DMS 273 treated with DMSO at 0.1 percent for 48 hours (cell line): Measurements from ENCODE around the gene HES6.
A peak's percentile ranks its signal among the peaks of the same experiment; 100 is the strongest.

ENCODE experiments used
- DNase-seq: peaks from one replicate; lab custom pipeline; 2025; lab: John Stamatoyannopoulos, UW

The HES6 gene

GRCh38 chr2:238233625-238234024, 6.2 kb downstream of the HES6 start:
- no peak for DNase-seq

GRCh38 chr2:238231809-238232208, 8.0 kb downstream of the HES6 start:
- DNase-seq: no peak

- DNase-seq: no peak
Measured at GRCh38 chr2:238231251-238231793, 8.5 kb downstream of the HES6 start.

GRCh38 chr2:238230699-238231098, 9.1 kb downstream of the HES6 start:
- DNase-seq: no peak

GRCh38 chr2:238228700-238229099, 11.1 kb downstream of the HES6 start:
- DNase-seq: no peak

- no peak for DNase-seq
Measured at GRCh38 chr2:238227587-238228032, 12.2 kb downstream of the HES6 start.

DNA sequence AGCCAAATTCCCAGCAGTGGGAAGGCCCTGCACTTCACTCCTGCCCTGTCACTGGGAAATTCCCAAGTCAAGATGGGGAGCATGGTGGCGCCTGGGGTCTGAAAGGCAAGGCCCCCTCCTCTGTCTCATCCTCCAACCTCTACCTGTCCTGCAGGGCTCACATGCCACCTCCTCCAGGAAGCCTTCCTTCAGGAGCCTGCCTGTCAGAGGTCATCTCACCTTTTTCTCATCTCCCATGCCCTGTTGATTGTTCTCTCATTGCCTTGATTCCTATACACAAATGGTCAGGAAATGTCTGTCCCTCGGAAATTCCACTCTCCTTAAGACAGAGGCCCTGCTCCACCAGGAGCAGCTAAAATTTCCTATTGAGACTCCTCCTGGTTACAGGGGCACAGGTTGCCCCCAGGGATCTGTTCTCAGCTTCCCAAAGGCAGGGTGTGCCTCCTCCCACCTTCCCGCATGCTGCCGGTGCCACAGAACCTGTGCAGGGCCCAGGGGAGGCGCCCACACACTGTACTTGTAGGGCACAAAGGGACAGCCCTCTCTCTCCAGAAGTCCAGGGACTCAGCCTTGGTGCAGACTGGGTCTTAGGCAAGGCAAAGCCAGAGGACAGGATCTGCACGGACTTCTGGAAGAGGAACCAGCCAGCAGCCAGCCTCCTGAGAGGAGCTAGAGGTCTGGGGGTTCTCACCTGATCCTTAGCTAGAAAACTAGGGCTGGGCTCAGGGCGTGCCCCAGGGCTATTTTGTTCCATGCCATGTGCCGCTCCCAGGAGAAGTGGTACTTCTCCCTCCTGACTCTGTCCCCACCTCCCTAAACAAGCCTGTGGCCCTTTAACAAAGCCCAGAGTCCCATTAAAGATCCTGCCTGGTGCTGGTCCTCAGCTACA, 12.9 kb downstream of the HES6 start:
- no peak for DNase-seq

DNA sequence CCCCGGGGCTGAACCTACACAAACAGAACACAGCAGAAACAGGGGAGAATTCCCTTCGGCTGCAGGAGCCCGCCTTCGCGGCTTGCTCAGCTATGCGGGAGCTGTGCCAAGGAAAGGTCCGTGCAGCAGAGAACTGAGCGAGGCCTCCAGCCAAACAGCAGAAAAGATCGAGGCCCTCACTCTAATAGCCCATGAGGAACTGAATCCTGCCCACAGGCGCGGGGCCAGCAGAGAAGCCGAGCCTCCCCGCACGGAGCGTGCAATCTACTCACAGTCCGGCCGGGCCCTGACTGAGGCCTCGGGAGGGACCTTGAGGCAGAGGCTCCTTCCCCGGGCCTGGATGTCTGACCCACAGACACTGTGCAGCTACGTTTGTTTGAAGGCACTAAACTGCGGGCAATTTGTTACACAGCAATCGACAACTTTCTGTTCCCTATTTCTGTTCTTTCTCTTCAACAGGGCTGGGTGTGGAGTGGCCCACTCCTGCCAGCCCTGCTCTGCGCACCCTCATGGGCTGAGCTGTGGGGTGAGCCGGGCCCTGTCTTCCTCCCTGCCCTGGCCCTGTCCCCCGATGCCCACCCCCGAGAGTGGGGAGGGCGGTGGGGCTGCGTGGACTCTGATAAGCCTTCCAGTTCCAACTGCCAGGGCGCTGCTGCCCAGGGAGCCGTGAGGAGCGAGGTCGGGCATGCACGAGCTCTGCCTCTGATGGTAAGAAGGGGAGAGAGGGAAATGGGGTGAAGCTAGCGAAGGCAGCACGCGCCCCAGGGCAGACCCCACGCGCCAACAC, 13.7 kb downstream of the HES6 start:
- no peak for DNase-seq

- DNase-seq: no peak
Measured at GRCh38 chr2:238225121-238225520, 14.7 kb downstream of the HES6 start.

DNA sequence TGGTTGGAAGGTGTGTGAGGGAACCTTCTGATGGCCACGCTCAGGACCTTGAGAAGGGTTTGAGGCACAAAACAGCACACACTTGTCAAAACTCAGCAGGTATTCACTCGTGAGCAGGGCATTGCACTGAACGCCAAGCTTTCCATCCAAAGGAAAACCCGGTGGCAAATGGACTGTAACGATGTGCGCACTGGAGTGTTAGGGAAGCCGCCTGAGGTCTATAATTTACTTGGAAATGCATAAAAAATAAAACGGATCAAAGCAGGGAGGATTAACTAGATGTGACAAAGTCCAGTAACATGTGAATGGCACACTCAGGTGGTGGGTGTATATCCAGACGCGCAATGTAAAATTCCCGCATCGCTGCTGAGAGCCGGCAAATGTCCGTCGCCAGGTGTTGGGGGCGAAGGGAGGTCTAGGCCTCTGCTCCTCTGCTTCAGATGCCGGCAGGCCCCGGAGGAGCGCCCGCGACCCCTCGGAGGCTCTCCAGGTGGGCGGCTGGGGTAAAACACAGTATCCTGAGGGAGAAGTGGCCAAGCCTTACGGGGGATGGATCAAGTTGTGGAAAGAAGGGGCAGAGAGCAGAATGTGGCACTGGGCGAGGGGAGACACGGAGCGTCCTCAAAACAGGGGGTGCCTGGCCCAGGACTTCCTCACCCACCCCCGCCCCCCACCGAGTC, 15.3 kb downstream of the HES6 start:
- DNase-seq: no peak

DNA sequence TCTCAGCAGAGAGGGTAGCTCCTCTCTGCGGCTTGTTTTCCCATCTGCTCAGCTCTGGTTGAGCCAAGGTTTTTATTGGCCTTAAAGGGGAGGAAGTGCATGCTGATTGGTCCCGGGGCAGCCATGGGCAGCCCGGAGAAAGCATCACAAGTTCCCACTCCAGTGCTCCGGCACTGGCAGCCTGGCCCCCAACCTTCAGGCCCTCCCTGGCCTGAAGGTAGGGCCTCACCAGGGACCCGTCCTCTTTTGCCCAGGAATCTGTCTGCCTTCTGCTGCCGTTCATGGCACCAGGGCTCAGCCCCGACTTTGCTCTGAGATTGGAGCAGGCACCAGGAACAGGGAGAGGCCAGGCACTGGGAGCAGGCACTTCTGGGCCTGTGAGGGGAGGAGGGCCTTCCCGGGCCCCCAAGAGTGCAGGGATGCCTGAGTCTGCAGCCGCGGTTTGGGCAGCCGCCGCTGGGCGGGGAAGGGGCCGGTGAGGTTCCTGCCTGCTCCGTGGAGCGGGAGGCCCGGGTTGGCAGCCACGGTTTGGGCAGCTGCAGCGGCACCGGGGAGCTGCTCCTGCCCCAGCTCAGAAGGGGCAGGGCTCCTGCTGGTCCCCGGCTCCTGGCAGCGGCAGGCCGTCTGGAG, 18.8 kb downstream of the HES6 start:
- peak; percentile 76 for DNase-seq

GRCh38 chr2:238220274-238220891, 19.5 kb downstream of the HES6 start:
- DNase-seq: no peak

GRCh38 chr2:238216651-238217184, 23.1 kb downstream of the HES6 start:
- peak; percentile 73 for DNase-seq

DNA sequence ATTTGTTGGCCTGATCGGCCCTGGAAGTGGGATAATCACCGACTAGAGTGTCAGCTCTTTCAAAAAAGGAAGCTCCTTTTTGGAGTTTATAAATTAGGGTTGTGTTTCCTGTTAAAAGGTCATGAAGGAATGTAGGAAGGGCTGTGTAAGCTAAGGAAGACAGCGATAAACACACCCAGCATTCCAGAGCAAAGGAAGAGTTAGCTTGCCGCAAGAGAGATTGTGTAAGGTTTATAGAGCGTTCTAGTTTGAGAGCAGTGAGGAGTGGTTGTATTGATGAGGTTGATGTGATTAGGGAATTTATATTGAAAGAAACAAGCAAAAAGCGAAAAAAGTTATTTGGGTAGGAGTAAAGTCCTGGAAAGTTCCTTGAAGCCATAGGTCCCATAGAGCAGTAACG, 32.8 kb downstream of the HES6 start:
- no peak for DNase-seq

- DNase-seq: no peak
Measured at GRCh38 chr2:238203973-238204683, 35.7 kb downstream of the HES6 start.

DNA sequence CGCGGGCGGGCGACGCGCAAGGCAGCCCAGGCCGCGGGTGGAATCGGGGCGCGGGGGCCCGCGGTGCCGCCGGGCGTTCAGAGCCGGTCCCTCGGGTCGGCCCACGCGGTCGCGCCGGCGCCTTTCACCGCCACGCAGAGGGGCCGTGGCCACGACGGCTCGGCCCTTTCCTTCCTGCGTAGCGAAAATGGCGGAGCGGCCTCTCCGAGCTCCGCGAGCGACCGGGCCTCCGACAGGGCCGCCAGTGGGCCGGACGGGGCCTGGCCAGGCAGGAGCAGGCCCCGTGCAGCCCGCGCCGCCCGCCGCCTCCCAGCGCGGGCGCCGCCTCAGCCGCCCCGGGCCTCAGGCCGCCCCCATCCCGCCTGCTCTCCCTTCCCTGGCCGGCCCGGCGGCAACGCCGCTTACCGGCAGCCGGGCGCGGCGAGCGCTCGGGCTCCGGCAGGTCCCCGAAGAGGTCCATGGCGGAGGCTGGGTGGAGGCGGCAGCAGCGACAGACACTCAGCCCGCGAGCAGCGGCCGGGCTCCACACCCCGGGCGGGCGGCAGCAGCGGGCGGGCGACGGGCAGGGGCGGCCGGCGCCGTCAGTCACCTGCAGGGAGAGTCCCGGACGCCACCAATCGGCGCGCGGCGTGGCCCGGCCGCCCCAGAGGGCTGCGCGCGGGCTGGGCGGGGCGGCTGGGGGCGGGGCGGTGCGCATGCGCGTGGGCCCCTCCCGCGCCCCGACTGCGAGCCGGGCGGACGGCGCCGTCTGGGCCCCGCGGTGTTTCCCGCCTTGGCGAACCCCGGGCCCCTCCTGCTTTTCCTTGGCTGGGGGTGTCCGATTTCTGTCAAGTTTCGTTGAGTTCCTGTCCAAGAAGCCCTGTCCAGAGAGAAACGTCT, 36.5 kb downstream of the HES6 start, which contains the start of gene ILKAP:
Gene ILKAP (minus strand): TSS at position 602 of the 879 bp plus-strand sequence. CDS start 142 bp downstream, at position 460.
- peak; percentile 54 for DNase-seq

GRCh38 chr2:238202326-238203093, 37.3 kb downstream of the HES6 start:
- no peak for DNase-seq

DNA sequence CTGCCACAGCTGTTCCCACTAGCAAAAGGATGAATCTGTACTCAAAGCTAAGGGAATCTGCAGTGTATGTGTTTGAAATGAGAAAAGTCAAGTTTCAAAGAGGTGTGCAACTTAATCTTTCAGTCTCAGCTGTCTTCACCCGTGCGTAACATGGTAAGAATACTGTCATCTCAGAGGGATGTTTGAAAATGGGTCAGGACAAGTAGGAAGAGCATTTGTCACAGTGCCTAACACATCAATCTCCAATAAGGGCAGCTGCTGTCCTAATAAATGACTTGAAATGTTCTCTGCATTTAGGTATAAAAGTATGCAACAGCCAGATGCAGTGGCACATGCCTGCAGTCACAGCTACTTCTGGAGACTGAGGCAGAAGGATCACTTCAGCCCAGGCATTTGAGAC, 49.4 kb downstream of the HES6 start:
- DNase-seq: no peak
